HG02610 (cell line): ENCODE results near the gene MAK.
"Not testable (repeated sequence)": the region's sequence is repeated elsewhere in the genome, so short reads cannot be mapped to it uniquely, and the experiment has no call there.

Experiments
- ATAC-seq: cut with Tn5 transposase; IDR thresholded peaks from one replicate; pipeline ENCODE4 v1.9.1; 2021; ENCODE audit warnings: mild to moderate bottlenecking, moderate library complexity; ENCODE audit not compliant: unreplicated experiment

The MAK gene

GRCh38 chr6:10854922-10855632 is 16.7 kb upstream of the MAK start:
- ATAC-seq, result no peak

GRCh38 chr6:10853849-10854300 is 15.5 kb upstream of the MAK start:
- ATAC-seq, result not testable (repeated sequence)

GRCh38 chr6:10852361-10852960 is 14.1 kb upstream of the MAK start:
- no peak for ATAC-seq

- no peak for ATAC-seq
These were observed 12.4 kb upstream of the MAK start for GRCh38 chr6:10850728-10851127.

DNA sequence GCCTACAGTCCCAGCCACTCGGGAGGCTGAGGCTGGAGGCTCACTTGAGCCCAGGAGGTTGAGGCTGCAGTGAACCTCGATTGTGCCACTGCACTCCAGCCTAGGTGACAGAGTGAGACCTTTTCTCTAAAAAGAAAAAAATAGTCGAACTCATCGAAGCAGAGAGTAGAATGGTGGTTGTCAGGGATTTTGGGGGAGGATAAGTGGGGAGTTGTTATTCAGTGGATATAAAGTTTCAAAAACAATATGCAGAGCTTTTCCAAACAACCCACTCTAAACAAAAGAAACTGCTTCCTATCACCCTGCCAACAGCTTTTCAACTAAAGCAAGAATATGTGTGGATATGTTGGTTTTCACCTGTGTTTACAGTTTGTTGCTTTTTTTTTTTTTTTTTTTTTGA is 11.6 kb upstream of the MAK start:
- no peak for ATAC-seq

- no peak for ATAC-seq
These were observed 9.3 kb upstream of the MAK start for GRCh38 chr6:10847684-10848083.

DNA sequence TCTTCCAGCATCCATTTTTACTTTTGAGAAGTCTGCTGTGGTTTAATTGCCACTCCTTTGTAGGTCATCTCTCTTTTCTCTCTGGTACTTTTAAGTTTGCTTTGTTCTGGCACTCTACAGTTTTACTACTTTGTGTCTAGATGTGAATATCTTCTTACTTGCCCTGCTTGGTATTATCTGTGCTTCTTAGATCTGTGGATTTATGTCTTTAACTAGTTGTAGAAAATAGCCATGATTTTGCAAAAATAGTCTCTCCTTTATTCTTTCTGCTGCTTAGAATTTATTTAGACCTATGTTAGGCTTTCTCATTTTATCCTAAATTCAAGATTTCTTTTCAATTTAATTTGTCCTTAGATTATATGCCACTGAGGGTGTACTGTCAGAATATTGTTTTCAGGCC is 5.2 kb upstream of the MAK start:
- ATAC-seq, result no peak

- peak; percentile 80 for ATAC-seq
These were observed 525 bp upstream of the MAK start for GRCh38 chr6:10838794-10839333.

DNA sequence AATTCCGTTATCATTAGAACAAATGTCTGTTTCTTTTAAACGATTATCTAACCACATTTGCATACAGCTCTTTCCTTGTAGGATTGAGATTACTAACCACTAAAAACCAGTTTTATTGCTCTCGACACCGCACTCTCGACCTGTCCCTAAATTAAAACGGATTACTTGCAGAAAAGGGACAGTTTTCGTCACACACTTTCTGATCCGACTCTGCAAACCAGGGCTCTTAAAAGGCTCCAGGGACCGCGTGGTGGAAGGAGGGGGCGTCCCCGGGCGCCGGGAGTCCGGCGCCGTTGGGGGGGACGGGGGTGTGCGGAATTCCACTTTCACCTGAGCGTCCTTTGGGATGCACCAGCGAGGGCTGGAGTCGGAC is 731 bp downstream of the MAK start:
- ATAC-seq, result no peak

DNA sequence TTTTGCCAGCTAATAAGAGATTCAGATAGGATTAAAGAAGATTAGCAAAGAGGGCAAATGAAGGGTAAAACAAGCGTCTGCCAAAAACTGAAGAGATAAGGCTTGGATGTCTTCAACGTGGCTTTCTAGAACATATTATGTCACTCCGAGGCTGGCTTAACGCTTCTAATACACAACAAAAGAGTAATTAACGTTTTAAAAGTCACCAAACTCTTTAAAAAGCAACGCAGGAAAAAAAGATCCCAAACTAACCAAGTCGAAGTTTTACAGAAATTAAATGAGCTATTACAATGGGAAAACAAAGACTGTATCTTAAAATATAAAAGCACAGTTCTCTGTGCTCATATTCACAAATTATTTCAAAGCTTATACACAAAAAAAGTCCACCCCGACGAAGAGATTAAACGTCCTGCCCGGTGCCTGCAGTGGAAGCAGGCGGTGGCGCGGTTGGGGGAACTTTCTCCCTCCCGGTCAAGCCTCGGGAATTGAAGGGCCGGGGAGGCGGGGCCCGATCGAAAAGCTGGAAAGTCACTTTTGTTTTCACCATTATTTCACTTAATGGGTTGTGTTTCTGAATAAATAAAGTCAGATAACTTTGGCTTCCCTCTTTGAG is 1.2 kb downstream of the MAK start:
- no peak for ATAC-seq

GRCh38 chr6:10834823-10835222 is 3.5 kb downstream of the MAK start:
- no peak for ATAC-seq

DNA sequence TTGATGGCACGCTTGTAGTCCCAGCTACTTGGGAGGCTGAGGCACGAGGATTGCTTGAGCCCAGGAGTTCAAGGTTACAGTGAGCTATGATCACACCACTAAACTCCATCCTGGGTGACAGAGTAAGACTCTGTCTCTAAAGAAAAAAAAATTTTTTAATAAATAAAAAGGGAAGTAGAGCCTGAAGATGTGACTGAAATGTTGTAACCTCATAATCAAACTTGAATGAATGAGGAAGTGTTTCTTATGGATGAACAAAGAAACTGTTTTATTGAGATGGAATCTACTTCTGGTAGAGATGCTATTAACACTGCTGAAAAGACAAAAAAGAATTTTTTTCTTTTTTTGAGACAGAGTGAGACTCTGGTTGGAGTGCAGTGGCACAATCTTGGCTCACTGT is 6.7 kb downstream of the MAK start:
- no peak for ATAC-seq

- ATAC-seq, result no peak
These were observed 13.5 kb downstream of the MAK start for GRCh38 chr6:10824819-10825218.

GRCh38 chr6:10824297-10824696 is 14.0 kb downstream of the MAK start:
- ATAC-seq, result no peak

- ATAC-seq, result not testable (repeated sequence)
These were observed 24.2 kb downstream of the MAK start for GRCh38 chr6:10814176-10814575.

DNA sequence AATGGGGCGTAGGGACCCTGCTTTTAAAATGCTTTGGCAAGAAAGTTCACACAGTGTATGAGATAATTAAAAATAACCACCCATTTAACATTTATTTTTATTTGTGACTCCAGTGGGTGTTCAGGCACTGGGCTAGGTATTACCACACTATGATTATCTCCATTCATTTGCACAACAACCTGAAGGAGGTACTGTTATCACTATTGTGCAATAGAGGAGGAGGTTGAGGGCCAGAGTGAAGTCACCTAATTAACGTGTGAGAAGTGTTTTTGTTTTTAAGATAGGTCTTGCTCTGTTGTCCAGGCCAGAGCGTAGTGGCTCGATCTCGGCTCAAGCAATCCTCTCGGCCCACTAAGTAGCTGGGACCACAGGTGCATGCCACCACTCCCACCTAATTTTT is 29.2 kb downstream of the MAK start:
- ATAC-seq, result no peak

DNA sequence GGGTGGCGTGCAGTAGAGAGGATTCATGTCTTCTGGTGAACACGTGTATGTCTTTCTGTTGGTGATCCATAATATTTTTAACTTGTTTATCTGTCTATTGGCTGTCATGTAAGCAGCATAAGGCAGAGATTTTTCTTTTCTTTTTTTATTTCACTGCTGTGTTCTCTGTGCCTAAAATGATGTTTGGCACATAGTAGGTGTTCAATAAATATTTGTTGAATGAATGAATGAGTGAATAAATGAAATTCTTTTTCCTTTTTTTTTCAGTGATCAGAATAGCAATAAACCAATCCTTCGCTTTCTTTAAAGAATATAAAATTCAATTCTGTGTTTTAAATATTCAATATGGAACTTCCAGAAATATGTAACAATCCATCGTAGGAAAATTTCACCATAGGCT is 30.0 kb downstream of the MAK start:
- ATAC-seq, result no peak

DNA sequence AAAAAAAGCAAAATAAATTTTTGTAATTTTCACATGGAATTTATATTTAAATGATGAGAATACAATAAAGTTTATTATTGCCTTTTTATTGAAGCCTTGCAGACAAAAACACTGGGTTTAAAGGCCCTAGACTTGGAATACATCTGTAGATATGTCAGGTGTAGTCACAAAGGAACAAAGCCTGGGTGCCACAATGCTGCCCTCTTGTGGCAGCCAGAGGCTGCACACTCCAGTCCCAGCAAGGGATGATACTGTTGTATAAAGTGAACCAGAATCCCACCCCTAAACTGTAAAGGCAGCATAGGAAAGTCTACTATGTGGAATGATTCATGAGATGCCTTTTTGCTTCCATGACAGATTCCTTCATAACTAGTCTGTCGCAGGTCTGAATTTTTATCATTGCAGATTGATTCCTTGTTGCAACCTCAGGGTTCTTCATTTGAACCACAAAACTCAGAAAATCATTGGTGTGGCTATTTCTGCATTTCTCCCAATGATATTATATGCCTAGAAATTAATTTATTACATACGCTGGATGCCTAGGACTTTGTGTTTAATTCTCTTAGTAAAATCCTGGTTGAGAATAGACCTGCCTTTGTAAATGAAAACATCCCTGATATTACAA is 37.0 kb downstream of the MAK start:
- peak; percentile 94 for ATAC-seq

GRCh38 chr6:10800810-10801209 is 37.5 kb downstream of the MAK start:
- no peak for ATAC-seq

DNA sequence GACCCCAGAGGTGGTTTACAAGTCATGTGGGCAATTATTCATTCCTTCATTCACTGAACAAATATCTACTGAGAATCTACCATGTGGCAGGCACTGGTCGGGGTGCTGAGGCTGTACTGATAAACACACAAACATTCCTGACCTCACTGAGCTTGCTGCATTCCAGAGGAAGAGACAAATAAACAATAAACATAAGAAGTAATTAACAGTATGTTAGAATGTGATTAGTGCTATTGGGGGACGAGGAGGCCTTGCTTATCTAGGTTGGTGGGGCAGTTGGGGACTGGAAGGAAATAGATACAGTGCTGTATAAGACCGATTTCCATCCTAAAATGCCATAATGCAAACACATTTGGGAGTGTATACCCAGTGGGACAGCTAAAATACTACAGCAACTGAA is 44.1 kb downstream of the MAK start:
- ATAC-seq, result no peak

- ATAC-seq, result no peak
These were observed 44.6 kb downstream of the MAK start for GRCh38 chr6:10793695-10794094.

- no peak for ATAC-seq
These were observed 45.3 kb downstream of the MAK start for GRCh38 chr6:10793035-10793434.
